ENCODE data around the gene NBAS. TPM values are rescaled to one million over a fixed set of nuclear protein-coding genes. Genes with fewer than 3 reads are reported as not detected.

NBAS gene
- total RNA-seq, 4 donors from 2014 or later, result 34.0 to 51.2 (median 41.9) TPM

DNA sequence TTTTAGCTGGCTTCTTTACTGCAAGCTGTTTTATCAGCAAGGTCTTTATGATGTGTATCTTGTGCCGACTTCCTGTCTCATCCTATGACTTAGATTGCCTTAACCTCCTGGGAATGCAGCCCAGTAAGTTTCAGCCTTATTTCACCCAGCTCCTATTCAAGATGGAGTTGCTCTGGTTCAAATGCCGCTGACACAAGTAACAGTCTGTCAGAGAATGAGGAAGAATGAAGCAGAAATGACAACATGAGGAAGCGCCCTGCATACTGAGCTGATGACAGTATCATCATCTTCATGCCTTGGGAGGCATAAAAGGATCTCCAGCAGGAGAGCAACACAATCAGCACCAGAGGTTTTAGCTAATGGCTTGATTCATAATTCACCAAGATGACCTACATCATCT is 309.4 kb downstream of the NBAS start:
- TF ChIP-seq, protein P1, sequence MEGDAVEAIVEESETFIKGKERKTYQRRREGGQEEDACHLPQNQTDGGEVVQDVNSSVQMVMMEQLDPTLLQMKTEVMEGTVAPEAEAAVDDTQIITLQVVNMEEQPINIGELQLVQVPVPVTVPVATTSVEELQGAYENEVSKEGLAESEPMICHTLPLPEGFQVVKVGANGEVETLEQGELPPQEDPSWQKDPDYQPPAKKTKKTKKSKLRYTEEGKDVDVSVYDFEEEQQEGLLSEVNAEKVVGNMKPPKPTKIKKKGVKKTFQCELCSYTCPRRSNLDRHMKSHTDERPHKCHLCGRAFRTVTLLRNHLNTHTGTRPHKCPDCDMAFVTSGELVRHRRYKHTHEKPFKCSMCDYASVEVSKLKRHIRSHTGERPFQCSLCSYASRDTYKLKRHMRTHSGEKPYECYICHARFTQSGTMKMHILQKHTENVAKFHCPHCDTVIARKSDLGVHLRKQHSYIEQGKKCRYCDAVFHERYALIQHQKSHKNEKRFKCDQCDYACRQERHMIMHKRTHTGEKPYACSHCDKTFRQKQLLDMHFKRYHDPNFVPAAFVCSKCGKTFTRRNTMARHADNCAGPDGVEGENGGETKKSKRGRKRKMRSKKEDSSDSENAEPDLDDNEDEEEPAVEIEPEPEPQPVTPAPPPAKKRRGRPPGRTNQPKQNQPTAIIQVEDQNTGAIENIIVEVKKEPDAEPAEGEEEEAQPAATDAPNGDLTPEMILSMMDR (IDR thresholded peaks at IDR 0.05; ENCODE audit: low read depth), result no peak

DNA sequence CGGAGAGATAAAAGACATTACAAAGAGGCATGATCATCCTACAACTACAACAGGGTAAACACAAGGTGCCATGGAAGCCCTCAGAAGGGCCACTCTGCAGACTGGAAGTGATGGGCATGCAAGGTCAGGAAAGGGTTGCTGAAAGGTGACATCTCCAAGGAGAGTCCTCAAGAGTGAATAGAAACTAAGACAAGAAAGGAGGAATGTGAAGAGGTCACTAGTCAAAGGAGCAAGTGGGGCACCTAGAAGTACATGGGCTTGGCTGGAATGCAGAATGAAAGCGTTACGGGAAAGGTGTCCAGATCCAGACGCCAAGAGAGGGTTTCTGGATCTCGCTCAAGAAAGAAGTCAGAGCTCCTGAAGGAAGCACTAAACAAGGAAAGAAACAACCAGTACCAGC is 314.3 kb downstream of the NBAS start:
- TF ChIP-seq, protein P1 (IDR thresholded peaks at IDR 0.05; ENCODE audit: low read depth), result no peak

DNA sequence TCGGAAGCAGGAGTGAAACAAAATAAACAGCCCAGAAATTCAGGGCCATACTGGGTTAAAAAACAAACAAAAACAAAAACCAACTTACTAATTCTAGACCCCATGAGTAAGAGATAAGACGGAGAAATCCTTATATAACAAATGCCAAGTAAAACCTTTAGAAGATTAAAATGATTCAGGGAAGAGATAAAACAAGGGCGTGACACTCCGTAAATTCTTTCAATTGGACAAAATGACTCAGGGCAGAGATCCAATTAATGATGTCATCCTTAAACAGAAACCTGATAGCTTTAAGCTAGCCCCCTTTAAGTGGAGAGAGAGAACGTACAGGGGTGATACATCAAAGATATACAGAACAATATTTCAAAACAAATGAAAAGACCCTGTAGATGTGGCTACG is 317.4 kb downstream of the NBAS start:
- TF ChIP-seq, protein P1 (IDR thresholded peaks at IDR 0.05; ENCODE audit: low read depth), result no peak

DNA sequence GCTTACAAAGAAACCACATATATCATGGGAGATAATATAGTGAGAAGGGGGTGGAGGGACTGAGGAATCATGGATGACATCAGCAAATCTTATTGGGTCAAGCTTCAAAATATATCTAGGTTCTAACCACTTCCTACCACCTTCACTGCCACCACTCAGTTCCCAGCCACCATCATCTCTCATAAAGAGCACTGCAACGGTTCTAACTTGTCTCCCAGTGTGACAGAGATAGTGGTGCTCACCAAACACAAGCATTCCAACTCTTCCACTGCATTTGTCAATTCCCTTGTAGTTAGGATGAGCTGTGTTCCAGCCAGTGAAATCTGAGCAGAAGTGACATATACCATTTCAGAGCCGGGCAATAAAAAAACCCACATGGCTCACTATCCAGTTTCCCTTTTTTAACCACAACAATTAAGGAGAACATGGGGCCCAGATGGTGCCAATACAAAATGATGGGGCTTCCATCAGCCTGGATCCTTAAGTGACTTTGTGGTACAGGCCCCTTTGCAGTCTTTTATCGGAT is 318.1 kb downstream of the NBAS start:
- TF ChIP-seq, protein P1 (IDR thresholded peaks at IDR 0.05; ENCODE audit: low read depth), result no peak

DNA sequence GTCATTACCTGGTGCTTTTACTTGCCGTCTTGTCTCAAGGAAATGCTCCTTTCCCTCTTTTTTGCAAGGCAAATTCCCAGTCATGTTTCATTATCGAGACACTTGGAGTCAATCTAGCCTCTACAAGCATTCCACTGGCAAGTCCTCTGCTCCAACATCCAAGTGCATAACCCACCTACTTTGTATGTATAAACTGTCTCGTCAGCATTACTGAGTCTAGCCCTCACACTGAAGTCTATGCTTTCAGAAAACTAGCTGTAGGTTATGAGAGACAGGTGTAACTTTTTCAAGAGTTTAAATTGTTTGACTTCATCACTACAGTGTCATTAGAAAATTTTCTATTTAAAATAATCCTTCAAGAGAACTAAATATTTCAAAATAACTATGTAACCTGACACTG is 319.2 kb downstream of the NBAS start:
- TF ChIP-seq, protein P1 (IDR thresholded peaks at IDR 0.05; ENCODE audit: low read depth), result no peak

DNA sequence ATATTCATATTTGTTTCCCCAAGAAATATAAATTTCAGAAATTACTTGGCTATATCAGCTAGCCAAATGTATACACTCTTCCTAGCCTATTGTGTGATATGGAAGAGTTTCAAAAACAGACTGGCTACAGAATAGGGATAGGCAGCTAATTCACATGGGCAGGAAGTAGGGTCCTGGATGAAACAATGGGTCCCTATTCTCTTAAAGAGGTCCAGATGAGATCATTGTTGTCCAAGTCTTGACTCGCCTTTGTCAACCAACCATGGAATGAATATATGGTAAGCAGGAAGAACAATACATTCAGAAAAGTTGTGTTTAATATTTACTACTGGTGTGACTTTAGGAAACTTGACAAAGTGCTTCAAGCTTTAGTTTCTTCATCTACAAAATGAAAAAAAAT is 319.9 kb downstream of the NBAS start:
- TF ChIP-seq, protein P1 (IDR thresholded peaks at IDR 0.05; ENCODE audit: low read depth), result no peak

DNA sequence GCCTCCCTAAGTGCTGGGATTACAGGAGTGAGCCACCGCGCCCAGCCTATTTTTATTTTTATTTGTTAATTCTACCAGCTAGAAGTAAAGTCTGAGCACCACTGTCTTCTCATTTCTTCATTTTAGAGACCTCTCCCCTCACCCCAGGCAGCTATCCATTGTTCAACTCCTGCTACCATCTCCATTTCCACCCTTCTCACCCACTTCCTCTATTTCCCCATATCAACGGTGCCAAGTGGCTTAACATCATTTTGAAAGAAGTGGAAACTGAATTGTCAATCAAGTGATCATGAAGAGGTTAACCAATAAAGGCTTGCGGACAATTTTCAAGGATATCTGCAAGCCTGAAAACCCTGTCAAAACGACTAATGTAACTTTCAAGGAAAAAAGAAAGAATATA is 323.1 kb downstream of the NBAS start:
- TF ChIP-seq, protein P1 (IDR thresholded peaks at IDR 0.05; ENCODE audit: low read depth), result no peak

Measured in subcutaneous adipose tissue (tissue), 4 donors.